ENCODE measurements around the gene LILRA6. TPM values are rescaled to one million over a fixed set of nuclear protein-coding genes. Genes with fewer than 3 reads are reported as not detected.

The LILRA6 gene
- total and polyA plus RNA-seq, 2 of the 8 experiments (the other 6 are each of a cell fraction or from before 2014, with no cell fraction given) = not detected

GRCh38 chr19:54231077-54231931 lies 11.3 kb downstream of the LILRA6 start (continued):
- no peak for TF ChIP-seq SAP30 (IDR thresholded peaks at IDR 0.05; ENCODE audit: insufficient read depth, insufficient replicate concordance, low read length)
- no peak for TF ChIP-seq TAF1 (IDR thresholded peaks at IDR 0.05; ENCODE audit: low read depth, low read length)
- no peak for TF ChIP-seq YY1 (IDR thresholded peaks at IDR 0.05; ENCODE audit: low read depth, low read length)
- no peak for TF ChIP-seq SP4 (IDR thresholded peaks at IDR 0.05; ENCODE audit: low read length)
- TF ChIP-seq SIX5 (IDR thresholded peaks at IDR 0.05; ENCODE audit: low read depth, low read length) = no peak
- TF ChIP-seq POU5F1 (IDR thresholded peaks at IDR 0.05; ENCODE audit: low read depth, low read length) = no peak
- no peak for TF ChIP-seq SP1 (IDR thresholded peaks at IDR 0.05; ENCODE audit: low read depth, low read length)
- no peak for TF ChIP-seq NRF1 (IDR thresholded peaks at IDR 0.05; ENCODE audit: low read depth, low read length)
- TF ChIP-seq GABPA (IDR thresholded peaks at IDR 0.05; ENCODE audit: borderline replicate concordance, insufficient read depth, low read length) = 0 out of 2 replicates have a peak, but pooled peaks have one; percentile 63
- TF ChIP-seq BRCA1 (IDR thresholded peaks at IDR 0.05; ENCODE audit: low read depth, low read length) = no peak
- no peak for TF ChIP-seq CEBPB (IDR thresholded peaks at IDR 0.05; ENCODE audit: low read depth, low read length)
- TF ChIP-seq RBBP5 (IDR thresholded peaks at IDR 0.05; ENCODE audit: borderline replicate concordance, low read depth, low read length) = no peak
- no peak for TF ChIP-seq E2F6 (IDR thresholded peaks at IDR 0.05)
- no peak for TF ChIP-seq ASH2L (IDR thresholded peaks at IDR 0.05; ENCODE audit: low read length)
- TF ChIP-seq CHD2 (IDR thresholded peaks at IDR 0.05; ENCODE audit: low read length) = no peak
- no peak for TF ChIP-seq CHD1 (IDR thresholded peaks at IDR 0.05; ENCODE audit: low read depth, low read length)
- TF ChIP-seq ATF3 (IDR thresholded peaks at IDR 0.05; ENCODE audit: insufficient read depth, low read depth, low read length) = no peak
- no peak for TF ChIP-seq POLR2AphosphoS5 (IDR thresholded peaks at IDR 0.05; ENCODE audit: low read depth, low read length)
- no peak for TF ChIP-seq CBX8 (IDR thresholded peaks at IDR 0.05; ENCODE audit: borderline replicate concordance, low read depth, low read length)
- TF ChIP-seq SRF (IDR thresholded peaks at IDR 0.05; ENCODE audit: low read depth, low read length) = no peak
- no peak for TF ChIP-seq ATF2 (IDR thresholded peaks at IDR 0.05; ENCODE audit: low read length)
- no peak for TF ChIP-seq RXRA (IDR thresholded peaks at IDR 0.05; ENCODE audit: insufficient read depth, low read depth, low read length)
- no peak for TF ChIP-seq SIRT6 (IDR thresholded peaks at IDR 0.05; ENCODE audit: low read length)
